Uterus (tissue), 2 donors: ENCODE measurements around the gene AGRP.

ENCODE experiments used
- CTCF ChIP-seq, 4 experiments: fragments of 200-600 bp in 2 of 4; fragments of 450-650 bp in 2 of 4; sonication (generic) in 2 of 4; IDR thresholded peaks; one replicate each; pipeline ENCODE4 v1.5.1; 2016 to 2019; ENCODE audit warnings: antibody characterized with exemption in 4 of 4, mild to moderate bottlenecking in 2 of 4, moderate library complexity in 1 of 4
- POLR2A ChIP-seq, 2 donors: fragments of 450-650 bp; IDR thresholded peaks; one replicate each; pipeline ENCODE4 v1.6.1; 2016; ENCODE audit warnings: antibody characterized with exemption in 2 of 2, mild to moderate bottlenecking in 1 of 2, moderate library complexity in 1 of 2

- TF ChIP-seq POLR2A (IDR thresholded peaks at IDR 0.05) (no peak), CTCF (IDR thresholded peaks at IDR 0.05) (no peak)
Measured at GRCh38 chr16:67506468-67506867, 23.1 kb upstream of the AGRP start.
